Endothelial cell of umbilical vein (primary cell): ENCODE measurements around the gene MSANTD2. TPM values are rescaled to one million over a fixed set of nuclear protein-coding genes. Genes with fewer than 3 reads are reported as not detected.

Experiments
- BruUV-seq: library from RNA; stranded (reverse); fragments of 400-500 nt; replicated peaks from 2 replicates; lab custom pipeline; 2021; lab: Mats Ljungman, UMichigan
- CTCF ChIA-PET: fragments of 300-600, 350-600 bp; sonication (Branson Sonifier 250); formaldehyde crosslinking; loops from one replicate; lab custom pipeline; 2021; ENCODE audit warnings: antibody characterized with exemption, inconsistent platforms; lab: Charles Lee
- POLR2A ChIA-PET: fragments of 300-600, 350-600 bp; sonication (Branson Sonifier 250); formaldehyde crosslinking; loops from one replicate; lab custom pipeline; 2021; ENCODE audit warnings: antibody characterized with exemption, inconsistent platforms; lab: Charles Lee
- DNase-seq: peaks from one replicate; pipeline ENCODE4 v3.0.0-alpha.2; 2011; ENCODE audit warnings: low read depth, low spot score
- FAIRE-seq: peaks from 2 replicates; lab custom pipeline; 2011; peaks lifted over from hg19 to GRCh38; lab: Jason Lieb, UNC
- H2AFZ ChIP-seq: 2 replicates; pipeline ENCODE4 v1.6.0; 2012; ENCODE audit warnings: low read depth, low read length, control low read depth, inconsistent platforms
- H3K27ac ChIP-seq: 2 replicates; pipeline ENCODE4 v1.5.1; 2011; ENCODE audit warnings: low read depth, mild to moderate bottlenecking, control low read depth, low read length, moderate library complexity; ENCODE audit not compliant: insufficient read depth
- H3K27me3 ChIP-seq, 2 experiments: 2 replicates each; pipeline versions ENCODE4 v1.6.0 to v1.6.1; 2011; ENCODE audit warnings: low read length in 2 of 2, mixed read lengths in 1 of 2; ENCODE audit not compliant: control insufficient read depth in 2 of 2, insufficient read depth in 2 of 2
- H3K36me3 ChIP-seq, 2 experiments: 2 replicates in 1 of 2; 3 replicates in 1 of 2; pipeline ENCODE4 v1.5.1; 2011; ENCODE audit warnings: low read length in 2 of 2, mild to moderate bottlenecking in 1 of 2, moderate library complexity in 1 of 2; ENCODE audit not compliant: control insufficient read depth in 2 of 2, insufficient read depth in 2 of 2; ENCODE audit errors: extremely low read depth in 1 of 2
- H3K4me1 ChIP-seq: 3 replicates; pipeline ENCODE4 v1.5.1; 2011; ENCODE audit warnings: mild to moderate bottlenecking, low read length; ENCODE audit not compliant: control insufficient read depth, insufficient read depth; ENCODE audit errors: extremely low read depth
- H3K4me2 ChIP-seq: 2 replicates; pipeline ENCODE4 v1.6.1; 2011; ENCODE audit warnings: low read length, control low read depth, mixed read lengths; ENCODE audit not compliant: insufficient read depth
- H3K4me3 ChIP-seq, 3 experiments: fragments of 200-600 bp in 1 of 3; sonication (generic), shearing (Covaris generic) in 1 of 3; replicated peaks in 1 of 3; 2 replicates each; pipeline ENCODE4 v1.5.1; 2011 to 2016; ENCODE audit warnings: control low read depth in 3 of 3, low read length in 3 of 3, mild to moderate bottlenecking in 2 of 3, inconsistent platforms in 1 of 3, low read depth in 1 of 3, moderate library complexity in 1 of 3; ENCODE audit not compliant: insufficient read depth in 1 of 3
- H3K79me2 ChIP-seq: 2 replicates; pipeline ENCODE4 v1.6.0; 2012; ENCODE audit warnings: low read length, inconsistent platforms; ENCODE audit not compliant: control insufficient read depth, insufficient read depth
- H3K9ac ChIP-seq: replicated peaks from 2 replicates; pipeline ENCODE3; 2011; ENCODE audit warnings: low read length, control low read depth; ENCODE audit not compliant: insufficient read depth; ENCODE audit errors: extremely low read depth
- H3K9me1 ChIP-seq: replicated peaks from 3 replicates; pipeline ENCODE4 v1.6.0; 2011; ENCODE audit warnings: mild to moderate bottlenecking, low read length; ENCODE audit not compliant: control insufficient read depth, insufficient read depth; ENCODE audit errors: extremely low read depth
- H3K9me3 ChIP-seq: replicated peaks from 2 replicates; pipeline ENCODE4 v1.5.1; 2012; ENCODE audit warnings: low read length, inconsistent platforms; ENCODE audit not compliant: control insufficient read depth, insufficient read depth
- H4K20me1 ChIP-seq: replicated peaks from 2 replicates; pipeline ENCODE3; 2011; ENCODE audit warnings: mild to moderate bottlenecking, low read length; ENCODE audit not compliant: control insufficient read depth, insufficient read depth; ENCODE audit errors: extremely low read depth
- EZH2 ChIP-seq: IDR thresholded peaks from 2 replicates; pipeline ENCODE4 v1.6.1; 2012; ENCODE audit warnings: borderline replicate concordance, low read depth, mild to moderate bottlenecking, moderate library complexity, low read length, inconsistent platforms; ENCODE audit not compliant: severe bottlenecking
- FOS ChIP-seq: IDR thresholded peaks from 2 replicates; pipeline ENCODE4 v1.6.1; 2011; ENCODE audit warnings: mild to moderate bottlenecking, low read length, moderate library complexity, borderline replicate concordance; ENCODE audit not compliant: insufficient read depth
- GATA2 ChIP-seq: IDR thresholded peaks from 2 replicates; pipeline ENCODE4 v1.7.0; 2011; ENCODE audit warnings: low read depth, mild to moderate bottlenecking, moderate library complexity, mixed read lengths, low read length; ENCODE audit not compliant: insufficient read length, insufficient read depth
- JUN ChIP-seq: IDR thresholded peaks from 2 replicates; pipeline ENCODE4 v1.6.1; 2011; ENCODE audit warnings: borderline replicate concordance, low read depth; ENCODE audit not compliant: insufficient read length, insufficient read depth
- MYC ChIP-seq: IDR thresholded peaks from one replicate; pipeline ENCODE4 v1.6.1; 2011; ENCODE audit warnings: mild to moderate bottlenecking, low read depth, low read length
- POLR2A ChIP-seq: IDR thresholded peaks from 2 replicates; pipeline ENCODE4 v1.6.1; 2012; ENCODE audit warnings: low read depth, mild to moderate bottlenecking, control low read depth, low read length
- POLR2AphosphoS5 ChIP-seq: IDR thresholded peaks from 2 replicates; pipeline ENCODE4 v1.6.1; 2012; ENCODE audit warnings: low read depth, mild to moderate bottlenecking, control low read depth, low read length, moderate library complexity; ENCODE audit not compliant: insufficient read depth
- dilution Hi-C: fragments of 300-500 bp; cut with MboI; formaldehyde crosslinking; loops from one replicate; pipeline ENCODE4 v1.15.0; 2019; ENCODE audit warnings: low sequenced_read_pairs; ENCODE audit not compliant: extremely low pct_ligation_motif_present
- intact Hi-C: fragments of 100-400 bp; cut with micrococcal nuclease; formaldehyde crosslinking; loops from one replicate; pipeline ENCODE4 v1.10.0; 2022
- polyA plus RNA-seq, 4 experiments: library from polyadenylated mRNA; depleted of rRNA in 3 of 4; stranded (reverse) in 3 of 4; unstranded in 1 of 4; fragments of >200 nt; gene quantifications; 2 replicates each; pipeline versions ENCODE4 v1.2.1 to v1.2.3, GENCODE V29; 2011 to 2012; ENCODE audit warnings: missing spikeins in 1 of 4
- total RNA-seq: library from RNA; stranded (reverse); gene quantifications from 2 replicates; pipeline ENCODE4 v1.2.3, GENCODE V29; 2021
- TF ChIP-seq, protein P1 (sequence below): IDR thresholded peaks from 2 replicates; pipeline ENCODE4 v1.6.1; 2011; ENCODE audit not compliant: insufficient read depth, insufficient read length
- TF ChIP-seq, protein P2 (sequence below), 2 donors: IDR thresholded peaks; 1 replicate in 1 of 2; 2 replicates in 1 of 2; pipeline ENCODE4 v1.5.1; 2011; ENCODE audit warnings: low read length in 2 of 2, mild to moderate bottlenecking in 2 of 2, moderate library complexity in 2 of 2, control low read depth in 1 of 2, inconsistent platforms in 1 of 2, low read depth in 1 of 2; ENCODE audit not compliant: insufficient read depth in 1 of 2; ENCODE audit errors: extremely low read depth in 1 of 2

The MSANTD2 gene
- total and polyA plus RNA-seq, 2 donors (not counting 3 experiments of a cell fraction or from before 2014, with no cell fraction given): 5.5 to 23.2 TPM

DNA sequence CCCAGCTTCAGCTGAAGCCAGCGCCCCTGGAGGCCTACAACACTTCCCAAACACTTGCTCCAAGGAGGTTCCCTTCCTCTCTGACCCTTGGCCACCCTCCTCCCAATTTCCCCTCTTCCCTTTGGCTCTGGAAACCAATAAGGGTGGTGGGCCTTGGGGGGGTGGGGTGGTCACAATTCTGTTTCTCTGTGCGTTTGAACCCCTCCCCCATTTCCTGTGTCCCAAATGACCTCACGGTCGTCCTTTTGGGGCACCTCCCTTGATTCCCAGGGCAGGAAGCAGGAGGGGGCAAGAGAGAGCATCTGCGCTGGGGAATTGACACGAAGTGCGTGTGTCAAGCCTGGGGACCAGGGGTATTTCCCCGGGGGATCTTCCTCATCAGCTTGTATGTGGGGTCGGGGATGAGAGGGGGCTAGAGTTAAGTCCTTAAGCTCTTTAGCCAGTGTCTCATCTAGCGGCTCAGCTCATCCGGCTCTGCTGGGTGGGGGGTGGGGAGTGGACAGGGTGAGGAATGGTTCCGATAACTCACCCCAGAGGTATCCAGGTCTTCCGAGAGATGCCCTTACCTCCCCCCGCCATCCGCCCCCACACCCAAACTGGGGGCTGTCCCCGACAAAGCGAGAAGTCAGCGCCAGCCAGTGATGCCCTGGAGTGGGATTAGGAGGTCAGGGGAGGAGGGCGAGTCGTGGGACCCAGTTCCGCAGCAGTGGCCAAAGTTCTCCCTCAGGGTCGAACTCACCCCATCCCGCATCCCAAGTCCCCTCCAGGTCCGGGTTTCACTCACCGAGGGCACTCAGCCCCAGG lies 38.7 kb downstream of the MSANTD2 start:
- Histone ChIP-seq H2AFZ (no peak overlapping the region), H3K9me1 (no peaks in the 10 kb centered on the region), H3K4me1 (peaks cover 40% of the 10 kb centered on the region), H3K4me2 (peak overlapping the region; percentile 77), H3K9me3 (no peaks in the 10 kb centered on the region), H3K27ac (peak overlapping the region; percentile 100), H3K9ac (peak overlapping the region; percentile 98), H3K79me2 (peaks cover 62% of the 10 kb centered on the region), H3K27me3 (no peaks in the 10 kb centered on the region), H3K36me3 (peaks cover 5% of the 10 kb centered on the region in 2 experiments), H3K4me3 (peak overlapping the region; percentile 62 to 97 (median 64)), H4K20me1 (no peaks in the 10 kb centered on the region)
- TSS peak; percentile 45 for BruUV-seq
- dilution Hi-C loops (no loop called here), intact Hi-C loops (loop anchor here (2.0 kb wide), 1 partner anchor 17 kb away; no protein-coding TSS in a partner anchor)
- DNase-seq (peak; percentile 51), FAIRE-seq (peak; percentile 38)
- POLR2A ChIA-PET: interaction anchor here (0.6 to 5.9 kb wide), 4 partner anchors 13 to 40 kb away, joined by 4 to 67 read pairs (median 5); no protein-coding TSS in a partner anchor
- CTCF ChIA-PET: interaction anchor here (0.8 to 13.1 kb wide), 16 partner anchors 8 to 117 kb away, joined by 3 to 301 read pairs (median 8); partner anchors contain the start of genes MSANTD2, NRGN, ROBO3 and SIAE
- TF ChIP-seq, protein P1, sequence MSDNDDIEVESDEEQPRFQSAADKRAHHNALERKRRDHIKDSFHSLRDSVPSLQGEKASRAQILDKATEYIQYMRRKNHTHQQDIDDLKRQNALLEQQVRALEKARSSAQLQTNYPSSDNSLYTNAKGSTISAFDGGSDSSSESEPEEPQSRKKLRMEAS: no peak
- no peak for TF ChIP-seq EZH2
- TF ChIP-seq POLR2A: no peak
- no peak for TF ChIP-seq MYC
- peak; percentile 6 for TF ChIP-seq POLR2AphosphoS5
- peak; percentile 22 for TF ChIP-seq FOS
- peak; percentile 5 for TF ChIP-seq JUN
- TF ChIP-seq GATA2: no peak
- TF ChIP-seq, protein P2, sequence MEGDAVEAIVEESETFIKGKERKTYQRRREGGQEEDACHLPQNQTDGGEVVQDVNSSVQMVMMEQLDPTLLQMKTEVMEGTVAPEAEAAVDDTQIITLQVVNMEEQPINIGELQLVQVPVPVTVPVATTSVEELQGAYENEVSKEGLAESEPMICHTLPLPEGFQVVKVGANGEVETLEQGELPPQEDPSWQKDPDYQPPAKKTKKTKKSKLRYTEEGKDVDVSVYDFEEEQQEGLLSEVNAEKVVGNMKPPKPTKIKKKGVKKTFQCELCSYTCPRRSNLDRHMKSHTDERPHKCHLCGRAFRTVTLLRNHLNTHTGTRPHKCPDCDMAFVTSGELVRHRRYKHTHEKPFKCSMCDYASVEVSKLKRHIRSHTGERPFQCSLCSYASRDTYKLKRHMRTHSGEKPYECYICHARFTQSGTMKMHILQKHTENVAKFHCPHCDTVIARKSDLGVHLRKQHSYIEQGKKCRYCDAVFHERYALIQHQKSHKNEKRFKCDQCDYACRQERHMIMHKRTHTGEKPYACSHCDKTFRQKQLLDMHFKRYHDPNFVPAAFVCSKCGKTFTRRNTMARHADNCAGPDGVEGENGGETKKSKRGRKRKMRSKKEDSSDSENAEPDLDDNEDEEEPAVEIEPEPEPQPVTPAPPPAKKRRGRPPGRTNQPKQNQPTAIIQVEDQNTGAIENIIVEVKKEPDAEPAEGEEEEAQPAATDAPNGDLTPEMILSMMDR (IDR thresholded peaks at IDR 0.05; ENCODE audit: extremely low read depth in 1 of 2, insufficient read depth in 1 of 2, low read depth in 1 of 2, low read length in 2 of 2): peak; percentile 24 to 37
